Dermis blood vessel endothelial cell (primary cell): ENCODE measurements around the gene HMCES. TPM values are rescaled to one million over a fixed set of nuclear protein-coding genes. Genes with fewer than 3 reads are reported as not detected.

Experiments used
- DNase-seq: peaks from one replicate; pipeline ENCODE4 v3.0.0; 2010
- total RNA-seq: library from RNA; depleted of rRNA; stranded (reverse); fragments of >200 nt; gene quantifications from 2 replicates; pipeline ENCODE4 v1.2.3, GENCODE V29; 2014

The HMCES gene
- total RNA-seq, 1 donor from 2014 or later = 31.3 TPM

DNA sequence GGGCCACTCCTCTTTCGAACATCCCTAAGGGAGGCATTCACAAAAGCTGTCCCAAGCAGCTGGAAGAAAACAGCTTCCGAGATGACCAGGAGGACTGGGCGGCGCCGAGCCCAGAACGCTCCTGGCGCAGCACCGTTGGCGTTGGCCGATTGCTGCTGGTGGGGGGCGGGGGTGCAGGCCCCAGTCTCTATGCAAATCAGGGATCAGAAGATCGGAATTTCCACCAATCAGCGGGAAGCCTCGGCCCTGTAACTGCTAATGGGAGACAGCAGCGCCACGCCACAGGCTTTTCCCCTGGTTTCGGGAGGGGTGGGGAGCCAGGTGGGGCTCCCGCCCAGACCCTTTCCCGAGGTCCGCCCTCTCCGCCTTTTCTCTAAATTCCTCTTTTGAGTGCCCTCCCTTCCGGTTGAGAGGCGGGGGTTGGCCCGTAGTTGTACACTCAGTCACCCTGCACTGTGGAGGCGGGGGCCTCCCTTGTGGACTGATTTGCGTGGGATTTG is 27.0 kb downstream of the HMCES start:
- DNase-seq = peak; percentile 59

- DNase-seq = no peak
Observed at GRCh38 chr3:129308636-129309035, 30.0 kb downstream of the HMCES start.

DNA sequence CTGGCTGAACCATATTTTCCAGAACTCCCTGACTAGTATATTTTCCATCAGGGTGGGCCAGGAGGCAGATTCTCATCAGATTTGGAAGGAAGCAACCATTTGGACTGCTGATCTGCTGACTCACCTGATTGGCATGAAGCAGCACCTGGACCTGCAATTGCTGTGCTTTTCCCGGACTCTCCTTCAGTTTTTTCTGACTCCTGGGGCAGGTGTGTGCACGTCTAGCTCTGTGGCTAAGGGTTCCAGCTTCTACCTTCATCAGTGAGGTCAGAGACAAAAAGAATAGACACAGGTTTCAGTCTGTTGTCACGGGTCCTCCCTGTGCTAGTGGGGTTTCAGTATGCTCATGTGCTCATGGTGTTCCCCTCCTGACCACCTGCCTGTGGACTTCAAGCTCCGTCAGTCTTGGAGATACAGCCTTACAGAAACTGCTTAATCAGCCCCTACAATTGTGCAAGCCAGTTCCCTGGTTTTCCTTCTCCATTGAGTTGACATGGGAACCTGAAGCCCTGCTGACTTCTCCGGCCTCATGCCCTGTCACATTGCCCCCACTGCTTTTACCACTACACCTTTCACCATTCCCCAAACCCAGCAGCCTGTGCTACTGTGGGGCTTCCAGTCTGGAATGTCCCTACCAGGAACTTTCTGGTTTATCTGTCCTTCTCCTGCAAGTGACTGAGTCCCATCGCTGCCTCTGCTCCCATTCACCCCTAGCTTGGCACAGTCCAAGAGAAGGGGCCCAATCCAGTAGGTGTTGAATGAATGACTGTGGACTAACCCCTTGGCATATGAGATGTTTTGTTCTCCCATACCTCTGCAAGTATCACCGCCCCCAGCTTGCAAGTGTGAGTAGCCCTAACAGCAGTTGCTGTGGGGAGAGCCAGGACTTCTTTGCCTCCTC is 31.7 kb downstream of the HMCES start:
- peak; percentile 17 for DNase-seq

DNA sequence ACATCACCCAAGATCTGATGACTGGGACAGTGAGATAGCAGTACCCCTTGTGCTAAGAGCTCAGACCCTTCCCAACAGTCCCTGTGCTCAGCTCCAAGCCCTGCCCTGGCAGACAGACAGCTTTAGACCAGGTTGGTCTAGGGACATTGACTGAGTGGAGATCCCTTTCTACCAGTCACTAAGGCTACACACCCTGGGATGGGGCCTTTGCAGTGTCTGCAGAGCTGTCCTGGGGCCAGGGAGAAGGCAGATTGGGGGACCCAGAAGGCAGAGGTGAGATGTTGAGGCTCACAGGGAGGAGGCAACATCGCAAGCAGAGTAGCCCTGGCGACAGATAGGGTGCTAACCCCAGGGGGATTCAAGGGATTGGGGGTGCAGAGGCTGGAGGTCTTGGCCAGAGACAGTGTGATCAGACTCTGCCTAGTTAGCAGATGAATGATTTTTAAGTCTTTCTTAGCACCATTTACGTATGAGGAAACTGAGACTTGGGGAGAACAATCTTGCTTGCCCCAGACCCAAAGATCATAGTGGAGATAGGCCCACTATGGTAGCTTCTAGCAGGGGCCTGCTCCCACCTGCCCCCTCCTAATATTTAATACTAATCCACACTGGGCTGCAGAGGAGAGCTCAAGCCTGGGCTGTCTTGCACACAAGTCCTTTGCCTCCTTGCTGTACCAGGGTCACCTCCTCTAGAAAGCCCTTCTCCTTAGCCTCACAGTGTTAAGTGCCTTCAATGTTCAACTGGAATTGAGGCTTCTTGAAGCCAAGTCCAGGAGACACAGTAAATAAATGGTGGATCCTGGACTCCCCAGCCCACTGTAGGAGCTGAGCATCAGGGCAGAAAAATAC is 32.6 kb downstream of the HMCES start:
- no peak for DNase-seq

- DNase-seq = no peak
Observed at GRCh38 chr3:129312021-129312639, 33.5 kb downstream of the HMCES start.

DNA sequence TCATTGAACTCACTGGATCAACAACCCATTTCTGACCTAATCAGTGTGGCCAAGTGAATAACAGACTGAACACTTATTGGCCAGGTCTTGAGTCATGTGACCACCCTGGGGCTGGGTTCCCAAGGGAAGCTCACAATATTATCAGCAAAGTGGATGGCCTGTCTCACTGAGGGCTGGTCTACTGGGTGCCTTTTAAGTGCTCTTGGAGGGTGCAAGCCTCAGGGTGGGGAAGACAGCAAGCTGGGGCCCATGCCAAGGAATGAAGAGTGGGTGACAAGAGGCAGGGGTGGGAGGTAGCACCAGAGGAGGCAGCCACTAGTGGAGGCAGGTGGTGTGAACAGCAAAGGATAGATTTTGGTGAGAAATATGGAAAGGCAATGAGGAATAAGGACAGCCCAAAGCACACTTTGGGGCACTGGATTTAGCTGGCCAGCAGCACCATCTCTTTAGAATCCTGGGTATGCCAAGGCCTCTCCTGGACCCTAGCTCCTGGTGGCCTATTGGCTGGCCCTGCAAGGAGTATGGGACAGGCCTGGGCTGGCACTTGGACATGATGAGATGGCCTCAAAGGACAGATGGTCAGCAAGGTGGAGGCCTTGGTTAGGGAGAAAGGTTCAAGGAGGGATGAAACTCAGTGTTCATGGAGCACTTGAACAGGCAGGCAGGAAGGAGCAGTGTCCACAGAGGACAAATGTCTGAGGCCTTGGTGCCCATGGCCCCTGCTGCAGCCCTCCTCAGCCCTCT is 34.2 kb downstream of the HMCES start:
- DNase-seq = no peak

DNA sequence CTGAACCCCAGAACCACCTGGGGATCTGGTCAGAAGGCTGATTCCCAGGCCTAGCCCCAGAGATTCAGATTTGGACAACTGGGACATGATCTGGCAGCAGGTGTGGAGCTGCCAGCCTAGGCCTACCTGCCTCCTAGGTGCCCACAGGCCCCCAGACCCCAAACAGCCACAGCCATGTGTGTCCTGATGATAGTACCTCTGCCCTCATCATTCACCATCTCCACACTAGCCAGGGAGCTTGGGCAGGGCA is 34.7 kb downstream of the HMCES start:
- no peak for DNase-seq

- DNase-seq = peak; percentile 12
Observed at GRCh38 chr3:129313665-129314385, 35.2 kb downstream of the HMCES start.

DNA sequence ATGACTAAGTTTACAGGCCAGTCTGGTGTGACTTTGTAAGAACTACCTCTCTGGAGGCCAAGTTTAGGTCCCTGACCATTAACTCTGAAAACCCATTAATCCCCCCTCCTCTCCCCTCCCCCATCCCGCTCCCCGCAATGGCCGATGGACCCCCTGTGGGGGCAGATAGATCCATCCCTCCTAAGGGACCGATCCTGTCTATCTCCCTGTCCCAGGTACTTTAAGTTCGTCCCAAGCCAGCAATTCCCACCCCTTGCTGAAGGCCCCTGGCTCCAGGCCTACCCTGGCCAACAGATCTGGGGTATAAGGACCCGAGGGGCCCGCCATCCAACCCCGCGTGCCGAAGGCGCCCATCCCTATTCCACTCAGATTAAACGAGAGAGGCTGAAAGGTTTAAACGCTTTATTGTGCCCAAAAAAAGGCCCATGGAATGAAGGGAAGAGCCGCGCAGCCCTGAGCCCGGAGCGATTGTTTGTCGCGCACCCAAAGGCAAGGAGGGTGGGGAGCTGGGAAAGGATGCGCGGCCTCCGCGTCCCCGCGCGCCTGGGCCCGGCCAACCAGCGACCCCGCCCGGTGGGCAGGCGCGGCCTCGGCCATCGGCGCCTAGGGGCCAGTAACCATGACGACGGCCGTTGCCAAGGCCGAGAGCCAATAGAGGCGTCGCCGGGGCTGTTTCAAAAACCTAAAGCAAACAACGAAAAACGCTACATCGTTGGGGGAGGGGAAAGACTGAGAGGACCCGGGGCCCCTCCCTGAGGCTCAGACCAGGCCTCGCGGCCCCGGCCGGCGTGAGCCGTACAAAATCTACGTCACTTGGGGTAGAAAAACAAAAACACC is 35.9 kb downstream of the HMCES start:
- peak; percentile 91 for DNase-seq

- DNase-seq = peak; percentile 52
Observed at GRCh38 chr3:129315223-129315997, 36.7 kb downstream of the HMCES start.

GRCh38 chr3:129315998-129316247 is 37.3 kb downstream of the HMCES start:
- DNase-seq = no peak

DNA sequence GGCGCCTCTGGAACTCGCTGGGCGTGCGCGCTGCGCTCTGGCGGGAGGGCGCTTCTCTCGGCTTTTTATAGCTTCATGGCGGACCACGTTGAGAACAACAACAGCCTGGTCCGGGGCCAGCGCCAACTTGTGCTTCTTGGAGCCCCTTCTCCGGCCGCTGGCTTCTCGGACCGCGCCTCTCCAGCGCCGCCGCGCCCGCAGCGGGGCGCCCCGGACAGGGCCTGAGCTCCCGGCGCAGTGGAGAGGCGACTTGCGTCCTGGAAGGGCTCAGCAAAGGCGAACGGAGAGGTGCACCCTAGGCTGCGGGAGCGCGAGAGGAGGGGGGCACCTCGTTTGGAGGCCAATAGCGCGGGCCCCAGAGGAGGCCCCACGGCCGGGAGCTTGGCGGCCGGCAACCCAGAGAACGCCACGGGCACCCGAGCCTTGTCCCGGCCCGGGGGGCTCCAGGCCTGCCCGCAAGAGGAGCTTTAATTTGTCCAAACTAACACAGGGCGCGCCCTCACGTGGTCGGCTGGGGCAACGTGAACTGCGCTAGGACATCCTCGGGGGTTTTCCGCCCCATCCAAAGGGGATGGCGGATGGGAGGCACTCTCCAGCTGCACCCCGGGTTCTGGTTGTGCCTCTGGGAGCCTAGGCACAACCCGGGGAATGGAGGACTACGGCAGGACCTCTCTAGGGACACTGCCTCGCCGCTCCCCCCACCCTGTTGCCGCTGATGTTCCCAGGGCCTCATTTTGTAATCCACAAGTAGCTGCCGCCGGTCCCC is 37.8 kb downstream of the HMCES start:
- peak; percentile 86 for DNase-seq

DNA sequence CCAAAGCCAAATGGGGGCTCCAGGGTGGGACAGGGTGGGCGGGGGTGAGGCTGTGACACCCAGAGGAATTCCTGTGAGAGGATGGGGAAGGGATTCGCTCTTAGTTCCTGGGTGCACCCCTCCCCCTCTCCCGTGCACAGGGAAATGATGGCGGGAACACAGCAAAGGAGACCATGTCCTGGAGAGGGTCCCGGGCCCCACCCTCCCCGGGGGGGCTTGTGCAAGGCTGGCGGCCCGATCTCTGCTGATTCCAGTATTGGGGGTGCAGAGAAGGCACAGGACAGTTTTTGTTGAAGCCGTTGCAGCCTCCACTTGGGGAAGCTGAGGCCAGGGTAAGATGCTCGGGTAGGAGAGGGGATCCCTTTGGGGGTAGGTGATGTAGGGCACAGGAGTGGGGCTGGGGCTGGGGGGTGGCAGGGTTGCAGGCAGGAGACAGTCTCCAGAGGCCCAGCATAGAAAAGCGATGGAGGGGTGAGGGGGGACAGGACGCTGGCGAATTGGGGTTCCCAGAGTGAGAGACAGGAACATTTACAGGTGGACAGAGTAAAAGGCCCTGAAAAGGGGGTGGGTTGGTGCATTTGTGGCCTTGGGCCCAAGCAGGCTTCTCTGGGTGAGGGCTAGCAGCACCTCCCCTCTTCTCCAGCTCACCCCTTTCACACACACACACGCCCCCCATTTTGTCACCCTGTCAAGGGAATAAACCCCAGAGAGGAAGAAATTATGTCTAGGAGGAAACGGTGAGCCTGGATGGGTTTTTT is 38.5 kb downstream of the HMCES start:
- no peak for DNase-seq

- no peak for DNase-seq
Observed at GRCh38 chr3:129317848-129318247, 39.2 kb downstream of the HMCES start.

DNA sequence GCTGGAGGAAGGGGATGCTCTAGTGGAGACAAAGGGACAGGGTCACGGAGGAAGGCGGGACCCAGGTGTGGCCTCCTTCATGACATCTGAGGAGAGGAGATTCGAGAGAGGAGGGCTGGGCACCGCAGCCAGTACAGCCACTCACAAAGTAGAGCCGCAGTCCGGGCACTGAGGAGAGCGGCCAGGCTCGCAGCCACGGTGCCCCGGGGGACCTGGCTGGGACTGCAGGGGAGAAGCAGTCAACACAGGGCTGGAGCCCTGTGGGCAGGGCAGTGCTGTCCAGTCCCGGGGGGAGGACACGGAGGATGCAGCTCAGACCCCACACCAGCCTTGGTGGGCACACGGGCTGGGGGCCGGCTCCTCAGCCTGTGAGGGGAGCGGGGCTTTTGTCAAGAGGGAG is 40.3 kb downstream of the HMCES start:
- DNase-seq = no peak

GRCh38 chr3:129320261-129320660 is 41.6 kb downstream of the HMCES start:
- DNase-seq = no peak

GRCh38 chr3:129320825-129321487 is 42.3 kb downstream of the HMCES start:
- no peak for DNase-seq

DNA sequence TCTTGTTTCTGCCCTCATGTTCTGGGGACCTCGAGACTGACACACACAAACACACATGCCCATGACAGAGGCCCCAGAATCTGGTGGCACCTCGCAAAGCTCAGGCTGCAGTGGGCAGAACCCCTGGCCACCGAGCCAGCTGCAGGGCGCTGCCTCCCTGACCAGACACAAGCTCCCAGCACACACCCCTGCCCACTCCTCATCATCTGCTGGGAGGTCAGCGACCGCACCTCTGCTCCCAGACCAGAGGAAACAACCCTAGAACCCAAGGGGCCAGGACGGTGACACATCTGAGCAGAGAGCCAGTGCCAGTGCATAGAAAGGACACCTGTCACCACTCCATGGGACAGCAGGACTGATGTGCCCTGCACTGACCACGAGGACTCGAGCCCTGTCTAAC is 43.2 kb downstream of the HMCES start:
- no peak for DNase-seq
